HG02759 (cell line): ENCODE results near the gene PDGFD.

Experiments
- ATAC-seq: cut with Tn5 transposase; IDR thresholded peaks from one replicate; pipeline ENCODE4 v1.9.1; 2021; ENCODE audit warnings: mild to moderate bottlenecking, moderate library complexity; ENCODE audit not compliant: unreplicated experiment

PDGFD gene

GRCh38 chr11:104005234-104005855 lies 158.6 kb downstream of the PDGFD start:
- ATAC-seq, result no peak

- ATAC-seq, result no peak
These were observed 160.5 kb downstream of the PDGFD start for GRCh38 chr11:104003491-104003890.

GRCh38 chr11:104001561-104002056 lies 162.3 kb downstream of the PDGFD start:
- ATAC-seq, result no peak

- no peak for ATAC-seq
These were observed 163.1 kb downstream of the PDGFD start for GRCh38 chr11:104000798-104001197.

- no peak for ATAC-seq
These were observed 165.0 kb downstream of the PDGFD start for GRCh38 chr11:103998826-103999508.

- peak; percentile 69 for ATAC-seq
These were observed 166.9 kb downstream of the PDGFD start for GRCh38 chr11:103997082-103997481.

- ATAC-seq, result no peak
These were observed 168.1 kb downstream of the PDGFD start for GRCh38 chr11:103995896-103996295.

- no peak for ATAC-seq
These were observed 169.4 kb downstream of the PDGFD start for GRCh38 chr11:103994518-103994917.

GRCh38 chr11:103994094-103994493 lies 169.9 kb downstream of the PDGFD start:
- no peak for ATAC-seq

- ATAC-seq, result no peak
These were observed 170.4 kb downstream of the PDGFD start for GRCh38 chr11:103993507-103993906.

- no peak for ATAC-seq
These were observed 175.4 kb downstream of the PDGFD start for GRCh38 chr11:103988595-103988969.

GRCh38 chr11:103987629-103988594 lies 176.0 kb downstream of the PDGFD start:
- ATAC-seq, result no peak

GRCh38 chr11:103985041-103985440 lies 178.9 kb downstream of the PDGFD start:
- ATAC-seq, result no peak

- ATAC-seq, result no peak
These were observed 183.8 kb downstream of the PDGFD start for GRCh38 chr11:103980108-103980507.

- no peak for ATAC-seq
These were observed 185.0 kb downstream of the PDGFD start for GRCh38 chr11:103978616-103979595.

- no peak for ATAC-seq
These were observed 191.9 kb downstream of the PDGFD start for GRCh38 chr11:103972013-103972412.

GRCh38 chr11:103970701-103971249 lies 193.2 kb downstream of the PDGFD start:
- ATAC-seq, result peak; percentile 97

GRCh38 chr11:103968685-103969084 lies 195.3 kb downstream of the PDGFD start:
- no peak for ATAC-seq

GRCh38 chr11:103967985-103968384 lies 196.0 kb downstream of the PDGFD start:
- ATAC-seq, result no peak

- no peak for ATAC-seq
These were observed 199.6 kb downstream of the PDGFD start for GRCh38 chr11:103964390-103964789.
